Caco-2 (cell line): ENCODE results near the gene THOP1. TPM values are rescaled to one million over a fixed set of nuclear protein-coding genes. Genes with fewer than 3 reads are reported as not detected.

ENCODE experiments used
- BruUV-seq: library from RNA; stranded (reverse); fragments of 400-500 nt; replicated peaks from 2 replicates; lab custom pipeline; 2021; lab: Mats Ljungman, UMichigan
- CTCF ChIA-PET: fragments of 300-600 bp; sonication (Branson Sonifier 250); formaldehyde crosslinking; loops from one replicate; lab custom pipeline; 2022; ENCODE audit warnings: antibody characterized with exemption; lab: Charles Lee
- POLR2A ChIA-PET: fragments of 300-600 bp; sonication (Branson Sonifier 250); formaldehyde crosslinking; loops from one replicate; lab custom pipeline; 2022; ENCODE audit warnings: antibody characterized with exemption; lab: Charles Lee
- DNase-seq, 2 experiments: peaks; one replicate each; pipeline versions ENCODE4 v3.0.0 to v3.0.0-alpha.2; 2020 to 2022
- H3K27me3 ChIP-seq: replicated peaks from 2 replicates; pipeline ENCODE4 v1.6.0; 2011; ENCODE audit warnings: low read length; ENCODE audit not compliant: control insufficient read depth, insufficient read depth
- H3K36me3 ChIP-seq: 2 replicates; pipeline ENCODE4 v1.5.1; 2011; ENCODE audit warnings: low read length; ENCODE audit not compliant: control insufficient read depth, insufficient read depth
- H3K4me1 ChIP-seq: fragments of 250-450 bp; sonication (Bioruptor Pico); 2 replicates; pipeline ENCODE4 v1.5.1; 2020; ENCODE audit warnings: mild to moderate bottlenecking
- H3K4me3 ChIP-seq: 2 replicates; pipeline ENCODE4 v1.5.1; 2011; ENCODE audit warnings: low read depth, mild to moderate bottlenecking, control low read depth, low read length
- H3K9me3 ChIP-seq: fragments of 250-450 bp; sonication (Bioruptor Pico); 2 replicates; pipeline ENCODE4 v1.5.1; 2020; ENCODE audit warnings: mild to moderate bottlenecking, moderate library complexity
- H3K27ac Mint-ChIP-seq: one replicate; pipeline ENCODE4 v1.8.0; 2022; ENCODE audit warnings: mixed read lengths; ENCODE audit not compliant: unreplicated experiment
- H3K27me3 Mint-ChIP-seq: one replicate; pipeline ENCODE4 v1.8.0; 2022; ENCODE audit warnings: mixed read lengths; ENCODE audit not compliant: insufficient read depth, unreplicated experiment
- H3K36me3 Mint-ChIP-seq: one replicate; pipeline ENCODE4 v1.8.0; 2022; ENCODE audit warnings: mild to moderate bottlenecking, mixed read lengths; ENCODE audit not compliant: insufficient read depth, unreplicated experiment
- H3K4me1 Mint-ChIP-seq: one replicate; pipeline ENCODE4 v1.8.0; 2022; ENCODE audit warnings: low read depth, mixed read lengths; ENCODE audit not compliant: unreplicated experiment
- H3K4me3 Mint-ChIP-seq: one replicate; pipeline ENCODE4 v1.8.0; 2022; ENCODE audit warnings: mild to moderate bottlenecking, moderate library complexity, mixed read lengths; ENCODE audit not compliant: unreplicated experiment
- H3K9me3 Mint-ChIP-seq: one replicate; pipeline ENCODE4 v1.8.0; 2022; ENCODE audit warnings: mixed read lengths; ENCODE audit not compliant: unreplicated experiment
- CTCF ChIP-seq, 2 experiments: fragments of 200-600 bp in 1 of 2; IDR thresholded peaks; 1 replicate in 1 of 2; 2 replicates in 1 of 2; pipeline versions ENCODE4 v1.5.1 to v1.8.0; 2011 to 2022; ENCODE audit warnings: antibody characterized with exemption in 1 of 2, control low read depth in 1 of 2, inconsistent platforms in 1 of 2, low read depth in 1 of 2, low read length in 1 of 2, mild to moderate bottlenecking in 1 of 2, moderate library complexity in 1 of 2; ENCODE audit not compliant: insufficient read depth in 1 of 2, severe bottlenecking in 1 of 2, unreplicated experiment in 1 of 2
- intact Hi-C: fragments of 100-400 bp; cut with micrococcal nuclease; formaldehyde crosslinking; loops from one replicate; pipeline ENCODE4 v1.10.0; 2022; ENCODE audit not compliant: unreplicated experiment
- total RNA-seq: library from RNA; stranded (reverse); gene quantifications from 2 replicates; pipeline ENCODE4 v1.2.3, GENCODE V29; 2022

THOP1 gene
- total RNA-seq, 1 experiment from 2014 or later = 118 TPM

GRCh38 chr19:2758601-2759313, 26.5 kb upstream of the THOP1 start:
- Histone ChIP-seq H3K36me3 (no peaks in the 10 kb centered on the region; the same call in 1 of the 2 replicates), H3K9me3 (no peaks in the 10 kb centered on the region), H3K4me1 (no peaks in the 10 kb centered on the region), H3K4me3 (no peak overlapping the region), H3K27me3 (no peaks in the 10 kb centered on the region)
- H3K4me1 Mint-ChIP-seq = no peaks in the 10 kb centered on the region
- no peaks in the 10 kb centered on the region for H3K27me3 Mint-ChIP-seq
- POLR2A ChIA-PET = interaction anchor here (0.7 kb wide), 1 partner anchor 19 kb away, joined by 3 read pairs; no protein-coding TSS in a partner anchor
- CTCF ChIA-PET = no interaction called here
- BruUV-seq = no TSS peak
- peaks cover 82% of the 10 kb centered on the region for H3K36me3 Mint-ChIP-seq
- intact Hi-C loops = no loop called here
- no peak for DNase-seq
- H3K27ac Mint-ChIP-seq = no peak overlapping the region
- no peak overlapping the region for H3K4me3 Mint-ChIP-seq
- TF ChIP-seq CTCF (IDR thresholded peaks at IDR 0.05; ENCODE audit: insufficient read depth in 1 of 2, low read depth in 1 of 2, low read length in 1 of 2, severe bottlenecking in 1 of 2, unreplicated experiment in 1 of 2) = no peak
- H3K9me3 Mint-ChIP-seq = no peaks in the 10 kb centered on the region

GRCh38 chr19:2759362-2759761, 25.9 kb upstream of the THOP1 start:
- POLR2A ChIA-PET = no interaction called here
- H3K9me3 ChIP-seq = no peaks in the 10 kb centered on the region
- no peak overlapping the region for H3K4me3 ChIP-seq
- Mint-ChIP-seq H3K27me3 (no peaks in the 10 kb centered on the region), H3K4me1 (no peaks in the 10 kb centered on the region), H3K9me3 (no peaks in the 10 kb centered on the region), H3K36me3 (peaks cover 78% of the 10 kb centered on the region), H3K4me3 (no peak overlapping the region), H3K27ac (no peak overlapping the region)
- H3K27me3 ChIP-seq = no peaks in the 10 kb centered on the region
- TF ChIP-seq CTCF (IDR thresholded peaks at IDR 0.05; ENCODE audit: insufficient read depth in 1 of 2, low read depth in 1 of 2, low read length in 1 of 2, severe bottlenecking in 1 of 2, unreplicated experiment in 1 of 2) = no peak
- no peaks in the 10 kb centered on the region for H3K4me1 ChIP-seq
- H3K36me3 ChIP-seq = no peaks in the 10 kb centered on the region; the same call in 1 of the 2 replicates
- intact Hi-C loops = no loop called here
- CTCF ChIA-PET = no interaction called here
- no TSS peak for BruUV-seq
- no peak for DNase-seq

GRCh38 chr19:2759965-2760364, 25.3 kb upstream of the THOP1 start:
- H3K4me1 Mint-ChIP-seq = no peaks in the 10 kb centered on the region
- intact Hi-C loops = no loop called here
- no peaks in the 10 kb centered on the region for H3K27me3 Mint-ChIP-seq
- ChIA-PET POLR2A (no interaction called here), CTCF (no interaction called here)
- TF ChIP-seq CTCF (IDR thresholded peaks at IDR 0.05; ENCODE audit: insufficient read depth in 1 of 2, low read depth in 1 of 2, low read length in 1 of 2, severe bottlenecking in 1 of 2, unreplicated experiment in 1 of 2) = no peak
- H3K4me3 Mint-ChIP-seq = no peak overlapping the region
- Histone ChIP-seq H3K4me1 (no peaks in the 10 kb centered on the region), H3K9me3 (no peaks in the 10 kb centered on the region), H3K27me3 (no peaks in the 10 kb centered on the region), H3K36me3 (no peaks in the 10 kb centered on the region; the same call in 1 of the 2 replicates), H3K4me3 (no peak overlapping the region)
- no peak overlapping the region for H3K27ac Mint-ChIP-seq
- no peaks in the 10 kb centered on the region for H3K9me3 Mint-ChIP-seq
- H3K36me3 Mint-ChIP-seq = peaks cover 80% of the 10 kb centered on the region
- BruUV-seq = no TSS peak
- no peak for DNase-seq
